Mucosa of gallbladder (tissue), 1 donor: ENCODE measurements around the gene SBNO1. TPM values are rescaled to one million over a fixed set of nuclear protein-coding genes. Genes with fewer than 3 reads are reported as not detected.
"Not testable (repeated sequence)": the region's sequence is repeated elsewhere in the genome, so short reads cannot be mapped to it uniquely, and the experiment has no call there.

Experiments
- DNase-seq: peaks from one replicate; pipeline ENCODE4 v3.0.0-alpha.2; 2020; ENCODE audit warnings: low spot score
- total RNA-seq: library from RNA; stranded (reverse); gene quantifications from one replicate; pipeline ENCODE4 v1.2.1, GENCODE V29; 2021
- donor health status: DM: no; HTN: no; CAD: no.

SBNO1 gene
- total RNA-seq, 1 donor from 2014 or later: 29.7 TPM

- DNase-seq: no peak
These were observed 17.7 kb downstream of the SBNO1 start for GRCh38 chr12:123346946-123347345.

DNA sequence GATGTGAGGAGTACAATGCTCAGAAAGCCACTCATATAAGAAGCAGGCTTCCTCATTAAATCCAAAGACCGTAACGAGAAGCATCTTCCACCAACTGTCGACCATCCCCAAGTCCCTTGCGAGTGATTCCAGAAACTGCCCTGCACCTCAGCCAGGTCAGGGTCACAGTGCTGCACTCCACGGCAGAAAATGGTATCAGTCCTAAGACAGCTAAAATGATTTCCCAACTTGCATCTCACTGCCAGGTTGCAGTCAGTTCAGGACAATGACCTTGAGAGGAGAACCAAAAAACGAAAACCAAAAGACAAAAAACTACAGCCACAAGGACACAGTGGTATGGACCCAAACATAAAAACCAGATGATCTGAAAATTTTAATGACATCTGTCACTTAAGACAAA is 20.6 kb downstream of the SBNO1 start:
- DNase-seq: no peak

DNA sequence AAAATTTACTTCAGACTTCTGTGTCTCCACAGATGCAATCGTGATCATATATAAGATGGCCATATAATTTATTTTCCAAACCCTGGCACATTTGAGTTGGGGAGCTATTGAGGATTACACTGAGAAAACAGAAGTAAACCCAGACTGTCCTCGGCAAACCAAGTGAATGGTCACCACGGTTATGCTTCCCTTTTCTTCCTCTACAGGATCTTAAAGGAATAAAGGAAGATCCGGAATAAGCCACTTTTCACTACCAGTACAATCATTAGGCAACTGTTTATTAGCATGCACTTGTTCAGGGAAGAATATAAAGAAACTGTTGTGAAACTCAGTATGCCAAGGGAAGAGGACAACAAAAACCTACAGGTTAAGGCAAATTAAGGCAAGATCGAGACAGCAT is 27.6 kb downstream of the SBNO1 start:
- no peak for DNase-seq

- no peak for DNase-seq
These were observed 28.1 kb downstream of the SBNO1 start for GRCh38 chr12:123336530-123336929.

- no peak for DNase-seq
These were observed 29.2 kb downstream of the SBNO1 start for GRCh38 chr12:123335490-123335889.

DNA sequence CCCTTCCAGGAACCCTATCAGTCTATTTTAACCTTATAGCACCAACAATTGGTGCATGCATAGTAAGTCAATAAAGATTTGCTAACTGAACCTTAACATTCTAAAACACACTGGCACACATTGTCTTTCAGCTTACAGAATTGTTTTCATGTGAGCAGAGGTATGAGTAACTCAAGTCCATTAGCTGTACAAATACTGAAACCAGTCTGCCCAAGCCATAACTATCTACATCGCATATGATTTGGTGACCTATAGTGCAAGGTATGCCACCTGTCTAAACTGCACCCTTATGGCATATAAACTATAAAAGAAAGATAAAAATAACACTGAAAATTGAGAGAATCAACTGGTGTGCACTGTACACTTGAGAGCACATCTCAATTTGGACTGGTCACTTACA is 34.8 kb downstream of the SBNO1 start:
- no peak for DNase-seq

- no peak for DNase-seq
These were observed 44.8 kb downstream of the SBNO1 start for GRCh38 chr12:123319826-123320225.

DNA sequence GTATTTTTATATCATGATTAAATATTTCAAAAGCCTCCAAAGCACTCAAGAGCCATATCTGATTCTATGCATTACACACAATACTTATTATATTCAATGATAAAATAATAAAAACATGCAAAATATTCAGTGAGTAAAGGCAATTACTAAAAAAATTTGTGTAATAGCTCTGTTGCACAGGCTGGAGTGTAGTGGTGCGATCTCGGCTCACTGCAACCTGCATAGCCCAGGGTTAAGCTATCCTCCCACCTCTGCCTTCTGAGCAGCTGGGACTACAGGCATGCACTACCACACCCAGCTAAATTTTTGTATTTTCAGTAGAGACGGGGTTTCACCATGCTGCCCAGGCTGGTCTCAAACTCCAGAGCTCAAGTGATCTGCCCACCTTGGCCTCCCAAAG is 45.4 kb downstream of the SBNO1 start:
- DNase-seq: no peak

DNA sequence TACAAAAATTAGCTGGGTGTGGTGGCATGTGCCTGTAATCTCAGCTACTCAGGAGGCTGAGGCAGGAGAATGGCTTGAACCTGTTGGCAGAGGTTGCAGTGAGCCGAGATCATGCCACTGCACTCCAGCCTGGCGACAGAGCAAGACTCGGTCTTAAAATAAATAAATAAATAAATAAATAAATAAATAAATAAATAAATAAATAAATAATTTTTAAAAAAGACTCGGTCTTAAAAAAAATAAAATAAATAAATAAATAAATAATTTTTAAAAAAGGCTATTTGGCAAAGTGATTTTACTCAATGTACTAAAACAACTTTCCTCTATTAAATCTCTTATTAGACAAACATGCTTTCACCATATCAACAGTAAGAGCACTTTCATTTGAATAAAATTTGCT is 51.6 kb downstream of the SBNO1 start:
- not testable (repeated sequence) for DNase-seq

DNA sequence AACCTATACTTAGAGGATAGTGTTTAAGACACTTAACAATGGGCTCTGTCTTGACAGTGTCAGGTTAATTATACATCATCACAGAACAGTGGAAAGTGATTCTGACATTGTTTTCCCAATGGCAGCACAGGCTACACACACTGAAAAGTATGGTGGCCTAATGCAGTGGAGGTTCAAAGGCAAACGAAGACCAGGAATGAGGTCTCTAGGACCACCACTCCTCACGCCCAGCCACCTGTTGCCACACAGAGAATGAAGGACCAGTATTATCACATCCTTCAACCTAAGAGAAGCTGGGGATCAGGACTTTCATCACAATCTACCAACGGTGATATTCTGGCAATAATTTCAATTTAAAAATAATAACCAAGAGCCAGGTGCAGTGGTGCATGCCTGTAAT is 58.4 kb downstream of the SBNO1 start:
- no peak for DNase-seq

DNA sequence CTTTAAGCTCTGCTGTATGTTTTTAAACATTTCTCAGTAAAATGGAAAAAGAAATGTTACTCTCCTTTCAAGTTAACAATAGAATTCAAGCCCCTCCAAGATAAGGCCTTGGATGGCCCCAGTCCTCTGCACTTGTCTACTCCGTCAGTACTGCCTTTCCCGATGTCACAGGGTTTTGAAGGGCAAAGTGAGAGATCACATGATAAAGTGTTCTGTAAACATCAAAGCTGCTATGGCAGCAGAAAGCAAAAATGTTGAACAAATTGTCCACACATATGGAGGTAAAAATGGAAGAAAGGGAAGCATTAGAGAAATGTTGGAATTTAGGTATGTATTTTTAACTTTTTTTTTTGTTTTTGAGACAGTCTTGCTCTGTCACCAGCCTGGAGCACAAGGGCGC is 59.5 kb downstream of the SBNO1 start:
- no peak for DNase-seq

- DNase-seq: no peak
These were observed 71.4 kb downstream of the SBNO1 start for GRCh38 chr12:123293178-123293760.

DNA sequence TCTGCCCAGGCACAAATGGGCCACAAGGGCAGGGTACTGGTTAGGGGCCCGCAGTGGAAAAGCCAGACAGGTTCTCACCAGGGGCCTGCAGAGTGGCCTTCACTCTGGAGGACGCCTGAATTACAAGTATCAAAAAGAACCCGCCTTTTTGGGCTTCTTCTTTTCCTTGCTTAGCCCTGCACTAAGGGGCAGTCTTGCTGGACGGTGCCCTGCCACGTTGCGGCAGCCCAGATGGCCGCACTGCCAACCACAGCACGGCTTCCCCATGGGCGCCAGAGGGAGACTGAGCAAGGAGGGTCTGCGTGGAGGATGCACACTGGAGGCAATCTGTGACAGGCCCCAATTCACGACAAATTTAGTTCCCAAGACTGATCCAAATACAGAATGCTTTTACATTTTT is 74.7 kb downstream of the SBNO1 start:
- no peak for DNase-seq

- no peak for DNase-seq
These were observed 75.8 kb downstream of the SBNO1 start for GRCh38 chr12:123288751-123289346.

- DNase-seq: no peak
These were observed 77.8 kb downstream of the SBNO1 start for GRCh38 chr12:123286652-123287373.

DNA sequence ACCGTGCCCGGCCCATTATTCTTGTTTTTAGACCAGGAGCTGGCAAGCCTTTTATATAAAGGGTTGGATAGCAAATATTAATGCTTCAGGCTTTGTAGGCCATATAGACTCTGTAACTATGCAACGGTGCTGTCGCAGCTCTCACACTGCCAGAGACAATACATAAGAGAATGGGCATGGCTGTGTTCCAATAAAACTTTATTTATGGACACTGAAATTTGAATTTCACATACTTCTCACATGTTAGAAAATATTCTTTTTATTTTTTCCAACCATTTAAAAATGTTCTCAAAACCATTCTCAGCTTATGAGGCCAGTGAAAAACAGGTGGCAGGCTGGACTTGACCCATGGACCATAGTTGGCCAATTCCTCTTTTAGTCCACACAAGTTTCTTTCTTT is 80.0 kb downstream of the SBNO1 start:
- DNase-seq: no peak

- DNase-seq: no peak
These were observed 81.2 kb downstream of the SBNO1 start for GRCh38 chr12:123283461-123283860.

DNA sequence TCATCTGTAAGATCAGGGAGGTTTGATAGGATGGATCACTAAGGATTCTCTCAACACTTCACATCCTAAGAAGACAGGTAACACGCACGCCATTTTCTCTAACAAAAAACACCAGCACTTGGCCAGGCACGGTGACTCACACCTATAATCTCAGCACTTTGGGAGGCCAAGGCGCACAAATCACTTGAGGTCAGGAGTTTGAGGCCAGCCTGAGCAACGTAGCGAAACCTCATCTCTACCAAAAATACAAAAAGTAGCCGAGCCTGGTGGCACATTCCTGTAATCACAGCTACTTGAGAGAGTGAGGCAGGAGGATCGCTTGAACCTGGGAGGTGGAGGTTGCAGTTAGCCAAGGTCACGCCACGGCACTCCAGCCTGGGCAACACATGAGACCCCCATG is 82.5 kb downstream of the SBNO1 start:
- DNase-seq: no peak

DNA sequence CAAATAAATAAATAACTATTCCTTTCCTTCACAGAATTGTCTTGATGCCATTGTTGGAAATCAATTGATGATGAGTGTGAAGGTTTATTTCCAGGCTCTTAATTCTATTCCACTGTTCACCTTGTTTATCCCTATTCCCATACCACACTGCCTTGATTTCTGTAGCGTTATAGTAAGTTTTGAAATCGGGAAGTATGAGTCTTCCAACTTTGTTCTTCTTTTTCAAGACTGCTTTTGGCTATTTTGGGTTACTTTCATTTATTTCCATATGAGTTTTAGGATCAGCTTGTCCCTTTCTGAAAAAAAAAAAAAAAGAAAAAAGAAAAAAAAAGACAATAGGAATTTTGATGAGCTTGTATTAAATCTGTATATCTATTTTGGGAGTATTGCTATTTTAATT is 83.7 kb downstream of the SBNO1 start:
- DNase-seq: no peak

GRCh38 chr12:123278101-123278627 is 86.5 kb downstream of the SBNO1 start:
- no peak for DNase-seq

- DNase-seq: no peak
These were observed 91.5 kb downstream of the SBNO1 start for GRCh38 chr12:123273166-123273565.

DNA sequence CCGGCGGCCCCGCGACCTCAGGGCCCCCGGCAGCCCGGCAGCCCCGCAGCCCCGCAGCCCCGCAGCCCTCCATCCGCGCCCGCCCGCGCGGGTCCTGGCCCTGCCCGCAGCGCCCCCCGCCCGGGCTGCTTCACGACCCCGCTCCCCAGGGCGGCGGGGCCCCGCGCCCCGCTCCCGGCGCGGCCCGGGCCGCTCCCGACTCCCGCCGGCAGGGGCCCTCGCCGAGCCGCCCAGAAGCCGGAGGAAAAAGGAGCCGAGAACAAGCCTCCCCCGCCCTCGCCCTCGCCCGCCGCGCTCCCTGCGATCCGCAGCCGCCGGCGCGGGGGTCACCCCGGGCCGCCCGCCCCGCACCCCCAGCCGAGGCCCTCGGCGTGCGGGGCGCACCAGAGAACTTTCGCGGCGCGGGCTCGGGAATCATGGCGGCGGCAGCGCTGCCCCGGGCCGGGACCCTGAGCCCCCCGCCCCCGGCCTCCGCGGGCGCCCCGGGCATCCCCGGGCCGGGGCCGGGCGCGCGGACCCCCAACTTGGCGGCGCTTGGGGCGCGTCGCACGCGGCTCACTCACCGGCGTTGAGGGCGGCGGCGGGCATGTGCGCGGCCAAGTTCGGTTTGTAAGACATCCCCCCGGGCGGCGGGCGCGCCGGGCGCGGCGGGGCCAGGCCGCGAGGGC is 93.5 kb downstream of the SBNO1 start:
- DNase-seq: peak; percentile 68
